Common myeloid progenitor, CD34-positive (primary cell): ENCODE data around the gene SLC10A7.

Experiments
- CTCF ChIA-PET: fragments of 350-600 bp; sonication (Branson Sonifier 250); formaldehyde crosslinking; loops from one replicate; lab custom pipeline; 2021; ENCODE audit warnings: antibody characterized with exemption; lab: Charles Lee
- POLR2A ChIA-PET: fragments of 350-600 bp; sonication (Branson Sonifier 250); formaldehyde crosslinking; loops from one replicate; lab custom pipeline; 2021; ENCODE audit warnings: antibody characterized with exemption; lab: Charles Lee
- DNase-seq, 3 donors: peaks; one replicate each; pipeline versions ENCODE4 v3.0.0 to v3.0.0-alpha.2; 2013
- H3K27ac ChIP-seq, 2 experiments: 1 replicate in 1 of 2; 2 replicates in 1 of 2; pipeline ENCODE4 v1.7.0; 2013; ENCODE audit warnings: inconsistent platforms in 2 of 2, low read length in 2 of 2, mild to moderate bottlenecking in 2 of 2, low read depth in 1 of 2, moderate library complexity in 1 of 2; ENCODE audit not compliant: severe bottlenecking in 2 of 2, insufficient read depth in 1 of 2, poor library complexity in 1 of 2
- H3K27me3 ChIP-seq, 5 experiments: replicated peaks in 2 of 5; 1 replicate in 3 of 5; 2 replicates in 2 of 5; pipeline versions ENCODE4 v1.6.1 to v1.7.0; 2013; ENCODE audit warnings: low read length in 4 of 5, mild to moderate bottlenecking in 2 of 5, moderate library complexity in 2 of 5, inconsistent platforms in 1 of 5; ENCODE audit not compliant: insufficient read depth in 5 of 5, control insufficient read depth in 4 of 5
- H3K36me3 ChIP-seq, 4 experiments: 1 replicate in 2 of 4; 2 replicates in 2 of 4; pipeline versions ENCODE4 v1.6.1 to v1.7.0; 2013; ENCODE audit warnings: low read length in 3 of 4, control low read depth in 1 of 4, mild to moderate bottlenecking in 1 of 4; ENCODE audit not compliant: control insufficient read depth in 4 of 4, insufficient read depth in 4 of 4
- H3K4me1 ChIP-seq, 4 experiments: 1 replicate in 3 of 4; 2 replicates in 1 of 4; pipeline versions ENCODE4 v1.6.1 to v1.7.1; 2013; ENCODE audit warnings: low read length in 3 of 4, mild to moderate bottlenecking in 3 of 4, control low read depth in 1 of 4, inconsistent platforms in 1 of 4, moderate library complexity in 1 of 4; ENCODE audit not compliant: control insufficient read depth in 4 of 4, insufficient read depth in 4 of 4; ENCODE audit errors: control extremely low read depth in 1 of 4
- H3K4me3 ChIP-seq, 7 experiments: 1 replicate in 4 of 7; 2 replicates in 3 of 7; pipeline versions ENCODE4 v1.5.1 to v1.7.0; 2013; ENCODE audit warnings: mild to moderate bottlenecking in 7 of 7, low read length in 6 of 7, moderate library complexity in 6 of 7, inconsistent platforms in 2 of 7, low read depth in 2 of 7, control low read depth in 1 of 7; ENCODE audit not compliant: insufficient read depth in 4 of 7, control insufficient read depth in 1 of 7; ENCODE audit errors: extremely low read depth in 1 of 7
- H3K9me3 ChIP-seq, 5 experiments: 1 replicate in 4 of 5; 2 replicates in 1 of 5; pipeline versions ENCODE4 v1.6.1 to v1.7.1; 2013; ENCODE audit warnings: low read length in 4 of 5, mild to moderate bottlenecking in 2 of 5, inconsistent platforms in 1 of 5, low read depth in 1 of 5, moderate library complexity in 1 of 5; ENCODE audit not compliant: control insufficient read depth in 4 of 5, insufficient read depth in 2 of 5; ENCODE audit errors: control extremely low read depth in 1 of 5
- WGBS: methylation state at CpG from one replicate; pipeline ENCODE4 v1.1.5; 2013; ENCODE audit not compliant: insufficient coverage; 5-methylcytosine and 5-hydroxymethylcytosine counted together

The SLC10A7 gene

GRCh38 chr4:146274774-146275173 is 247.0 kb downstream of the SLC10A7 start:
- no peak overlapping the region for H3K27ac ChIP-seq
- no peak overlapping the region for H3K4me3 ChIP-seq
- POLR2A ChIA-PET, result no interaction called here
- peaks cover 0 to 8% (median 0%) of the 10 kb centered on the region in 4 experiments for H3K4me1 ChIP-seq
- DNase-seq, result no peak
- no peaks in the 10 kb centered on the region for H3K36me3 ChIP-seq
- no peaks in the 10 kb centered on the region for H3K27me3 ChIP-seq
- CTCF ChIA-PET, result no interaction called here
- no CpG with 5 or more reads among the region's 1 CpG for WGBS
- H3K9me3 ChIP-seq, result no peaks in the 10 kb centered on the region

- no peak for DNase-seq
- Histone ChIP-seq H3K27me3 (no peaks in the 10 kb centered on the region), H3K4me1 (peaks cover 0 to 8% (median 0%) of the 10 kb centered on the region in 4 experiments), H3K4me3 (no peak overlapping the region), H3K9me3 (no peaks in the 10 kb centered on the region), H3K36me3 (no peaks in the 10 kb centered on the region), H3K27ac (no peak overlapping the region)
- WGBS, result 94% methylated on average over 2 of the region's 5 CpGs
- ChIA-PET CTCF (no interaction called here), POLR2A (no interaction called here)
Observed at GRCh38 chr4:146273204-146273901, 248.4 kb downstream of the SLC10A7 start.

GRCh38 chr4:146271466-146271865 is 250.3 kb downstream of the SLC10A7 start:
- Histone ChIP-seq H3K4me3 (no peak overlapping the region), H3K9me3 (no peaks in the 10 kb centered on the region), H3K36me3 (no peaks in the 10 kb centered on the region), H3K27ac (no peak overlapping the region), H3K27me3 (no peaks in the 10 kb centered on the region), H3K4me1 (peaks cover 0 to 8% (median 0%) of the 10 kb centered on the region in 4 experiments)
- 100% methylated on average over 3 of the region's 3 CpGs for WGBS
- CTCF ChIA-PET, result no interaction called here
- POLR2A ChIA-PET, result no interaction called here
- no peak for DNase-seq

DNA sequence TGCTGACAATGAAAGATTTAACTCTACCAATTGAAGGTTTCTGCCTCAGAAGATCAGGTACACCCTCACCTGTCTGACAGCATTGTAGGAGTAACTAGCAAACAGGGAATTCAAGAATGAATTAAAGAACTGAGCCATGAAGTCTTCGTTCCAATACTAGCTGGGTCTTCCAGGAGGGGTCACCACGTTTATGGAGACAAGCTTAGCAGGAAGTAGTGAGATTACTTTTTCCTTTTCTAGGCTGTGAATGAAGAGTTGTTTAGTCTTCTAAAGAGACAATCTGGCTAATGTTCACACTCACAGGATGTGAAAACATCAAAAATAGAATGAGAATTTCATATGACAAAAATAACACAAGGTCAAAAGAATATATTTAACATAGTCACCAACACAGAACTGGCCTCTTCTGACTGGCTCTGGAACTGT is 252.5 kb downstream of the SLC10A7 start:
- ChIA-PET CTCF (no interaction called here), POLR2A (no interaction called here)
- Histone ChIP-seq H3K27ac (no peak overlapping the region), H3K36me3 (no peaks in the 10 kb centered on the region), H3K4me1 (no peaks in the 10 kb centered on the region), H3K27me3 (no peaks in the 10 kb centered on the region), H3K9me3 (no peaks in the 10 kb centered on the region), H3K4me3 (no peak overlapping the region)
- DNase-seq, result no peak
- 100% methylated on average over 2 of the region's 2 CpGs for WGBS

- DNase-seq, result no peak
- H3K27ac ChIP-seq, result no peak overlapping the region
- H3K9me3 ChIP-seq, result no peaks in the 10 kb centered on the region
- no peaks in the 10 kb centered on the region for H3K4me1 ChIP-seq
- no CpG with 5 or more reads among the region's 5 CpGs for WGBS
- ChIA-PET POLR2A (no interaction called here), CTCF (no interaction called here)
- no peaks in the 10 kb centered on the region for H3K27me3 ChIP-seq
- H3K4me3 ChIP-seq, result no peak overlapping the region
- peaks cover 0 to 3% (median 0%) of the 10 kb centered on the region in 4 experiments for H3K36me3 ChIP-seq
Observed at GRCh38 chr4:146267826-146268225, 253.9 kb downstream of the SLC10A7 start.

DNA sequence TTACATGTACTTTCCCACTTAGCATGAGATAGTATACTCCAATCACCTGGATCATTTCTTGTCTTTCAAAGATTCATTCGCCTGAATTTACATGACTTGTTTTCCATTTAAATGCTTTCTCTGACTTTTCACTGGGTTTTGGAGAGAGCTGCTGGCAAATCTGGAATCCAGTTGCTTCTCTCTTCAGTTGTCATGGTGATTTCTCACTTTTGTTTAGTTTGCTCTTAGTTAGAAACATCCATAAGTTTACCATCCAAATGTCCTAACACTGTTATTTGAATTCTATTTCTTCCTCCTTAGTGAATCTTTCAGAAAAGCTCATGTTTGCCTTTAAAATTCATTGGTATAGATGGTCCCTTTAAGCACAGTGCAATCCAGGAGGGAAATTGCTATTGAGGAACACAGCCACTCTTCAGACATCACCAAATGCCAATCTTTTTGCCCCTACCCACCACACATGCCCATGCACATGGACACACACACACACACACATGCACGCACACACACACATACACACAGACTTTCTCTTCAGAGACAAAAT is 255.7 kb downstream of the SLC10A7 start:
- H3K4me3 ChIP-seq, result no peak overlapping the region
- CTCF ChIA-PET, result no interaction called here
- H3K4me1 ChIP-seq, result no peaks in the 10 kb centered on the region
- 90% methylated on average over 1 of the region's 2 CpGs for WGBS
- no peaks in the 10 kb centered on the region for H3K9me3 ChIP-seq
- H3K27ac ChIP-seq, result no peak overlapping the region
- no peak for DNase-seq
- peaks cover 0 to 6% (median 0%) of the 10 kb centered on the region in 4 experiments for H3K36me3 ChIP-seq
- POLR2A ChIA-PET, result interaction anchor here (0.6 kb wide), 1 partner anchor 281 kb away, joined by 3 read pairs; no protein-coding TSS in a partner anchor
- H3K27me3 ChIP-seq, result no peaks in the 10 kb centered on the region

GRCh38 chr4:146263793-146264192 is 257.9 kb downstream of the SLC10A7 start:
- Histone ChIP-seq H3K27me3 (no peaks in the 10 kb centered on the region), H3K36me3 (peaks cover 0 to 6% (median 1%) of the 10 kb centered on the region in 4 experiments), H3K4me1 (no peaks in the 10 kb centered on the region), H3K9me3 (no peaks in the 10 kb centered on the region), H3K4me3 (no peak overlapping the region), H3K27ac (no peak overlapping the region)
- ChIA-PET POLR2A (no interaction called here), CTCF (interaction anchor here (1.7 kb wide), 1 partner anchor 19 kb away, joined by 5 read pairs; no protein-coding TSS in a partner anchor)
- no peak for DNase-seq
